Epidermal melanocyte (primary cell): ENCODE measurements around the gene PROCR.
"Not testable (repeated sequence)": the region's sequence is repeated elsewhere in the genome, so short reads cannot be mapped to it uniquely, and the experiment has no call there.

Source experiments
- DNase-seq: peaks from one replicate; pipeline ENCODE4 v3.0.0; 2011; ENCODE audit warnings: low spot score; ENCODE audit not compliant: insufficient read length

The PROCR gene

GRCh38 chr20:35165221-35166185 lies 6.4 kb upstream of the PROCR start:
- no peak for DNase-seq

DNA sequence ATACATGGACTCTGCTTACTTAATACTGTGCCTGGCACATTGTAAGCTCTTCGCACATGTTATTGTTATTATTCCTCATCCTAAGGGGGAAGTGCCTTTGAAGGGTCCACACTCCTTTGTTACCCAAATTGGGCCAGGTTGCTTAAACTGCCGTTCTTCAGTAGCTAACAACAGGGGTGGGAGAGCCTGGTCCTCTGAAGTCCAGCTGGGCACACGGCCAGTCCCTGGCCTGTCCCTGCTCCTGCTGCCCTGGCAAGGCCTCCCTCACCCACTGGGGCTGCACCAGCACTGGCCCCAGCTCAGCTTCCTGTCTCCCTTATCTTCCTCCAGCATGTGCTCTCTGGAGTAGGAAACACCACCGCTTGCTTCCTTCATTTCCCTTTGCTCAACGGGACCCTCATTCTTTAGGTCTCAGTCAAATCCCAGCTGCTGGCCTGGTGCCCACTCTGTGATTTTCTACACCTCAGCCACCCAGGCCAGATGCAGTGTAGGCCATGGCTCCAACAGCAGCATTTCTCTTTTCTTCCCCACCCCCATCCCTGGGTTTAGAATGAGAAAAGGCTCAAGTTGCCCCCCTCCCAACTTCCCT lies 5.5 kb upstream of the PROCR start:
- no peak for DNase-seq

DNA sequence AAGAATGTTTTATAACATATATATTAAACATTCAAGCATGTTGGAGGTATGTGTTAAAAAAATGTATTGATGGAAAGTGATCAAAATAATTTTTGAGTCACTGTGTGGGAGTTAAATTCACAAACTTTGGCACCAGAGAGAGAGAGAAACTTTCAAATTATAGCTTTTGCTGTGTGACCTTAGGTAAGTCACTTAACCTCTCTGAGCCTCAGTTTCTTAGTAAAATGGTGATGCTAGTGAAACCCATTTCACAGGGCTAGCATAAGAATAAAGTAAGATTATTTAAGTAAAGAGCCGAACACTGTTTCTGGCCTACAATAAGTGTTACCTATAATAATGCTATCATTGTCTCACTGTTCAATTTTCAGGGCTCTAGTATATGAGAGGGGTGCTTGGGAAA lies 4.1 kb upstream of the PROCR start:
- DNase-seq = no peak

- DNase-seq = not testable (repeated sequence)
Observed at GRCh38 chr20:35168701-35169409, 3.0 kb upstream of the PROCR start.

GRCh38 chr20:35171438-35171752 lies 477 bp upstream of the PROCR start:
- no peak for DNase-seq

DNA sequence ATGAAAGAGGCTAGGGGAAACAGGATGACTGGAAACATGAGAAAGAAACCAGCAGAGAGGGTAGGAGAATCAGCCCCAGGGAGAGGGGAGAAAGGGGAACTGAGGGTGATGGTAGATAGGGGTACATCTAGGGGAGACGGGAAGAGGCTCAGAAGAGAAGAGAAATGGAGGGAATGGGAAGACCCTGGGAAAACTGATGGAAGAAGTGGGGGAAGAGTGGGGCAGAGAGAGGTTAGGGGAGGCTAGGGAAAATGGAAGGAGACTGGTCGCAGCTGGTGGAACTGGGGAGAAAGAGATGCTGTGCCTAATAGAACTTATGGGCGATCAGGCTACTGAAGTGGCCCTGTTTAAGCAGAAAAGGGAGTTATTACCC lies 548 bp downstream of the PROCR start:
- DNase-seq = no peak

GRCh38 chr20:35173576-35174192 lies 1.8 kb downstream of the PROCR start:
- no peak for DNase-seq

GRCh38 chr20:35174458-35175216 lies 2.8 kb downstream of the PROCR start:
- DNase-seq = no peak

GRCh38 chr20:35176132-35176531 lies 4.3 kb downstream of the PROCR start:
- no peak for DNase-seq

GRCh38 chr20:35179292-35180212 lies 7.7 kb downstream of the PROCR start:
- no peak for DNase-seq

- DNase-seq = no peak
Observed at GRCh38 chr20:35180266-35180665, 8.4 kb downstream of the PROCR start.

GRCh38 chr20:35181731-35182130 lies 9.9 kb downstream of the PROCR start:
- DNase-seq = no peak

DNA sequence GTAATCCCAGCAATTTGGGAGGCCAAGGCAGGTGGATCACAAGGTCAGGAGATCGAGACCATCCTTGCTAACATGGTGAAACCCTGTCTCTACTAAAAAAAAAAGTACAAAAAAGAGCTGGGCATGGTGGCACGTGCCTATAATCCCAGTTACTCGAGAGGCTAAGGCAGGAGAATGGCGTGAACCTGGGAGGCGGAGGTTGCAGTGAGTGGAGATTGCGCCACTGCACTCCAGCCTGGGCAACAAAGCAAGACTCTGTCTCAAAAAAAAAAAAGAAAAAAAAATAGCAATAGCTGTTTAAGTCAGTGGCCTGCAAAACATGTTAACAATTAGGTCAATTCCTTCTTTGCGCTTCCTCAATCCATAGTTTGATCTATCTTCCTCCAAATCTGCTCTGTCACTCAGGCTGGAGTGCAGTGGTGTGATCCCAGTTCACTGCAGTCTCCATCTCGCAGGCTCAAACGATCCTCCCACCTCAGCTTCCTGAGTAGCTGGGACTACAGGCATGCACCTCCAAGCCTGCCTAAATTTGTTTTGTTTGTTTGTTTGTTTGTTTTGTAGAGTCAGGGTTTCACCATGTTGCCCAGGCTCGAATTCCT lies 14.9 kb downstream of the PROCR start:
- not testable (repeated sequence) for DNase-seq

GRCh38 chr20:35187584-35188190 lies 15.8 kb downstream of the PROCR start:
- no peak for DNase-seq

- not testable (repeated sequence) for DNase-seq
Observed at GRCh38 chr20:35189223-35189622, 17.4 kb downstream of the PROCR start.

- no peak for DNase-seq
Observed at GRCh38 chr20:35190556-35190955, 18.7 kb downstream of the PROCR start.

DNA sequence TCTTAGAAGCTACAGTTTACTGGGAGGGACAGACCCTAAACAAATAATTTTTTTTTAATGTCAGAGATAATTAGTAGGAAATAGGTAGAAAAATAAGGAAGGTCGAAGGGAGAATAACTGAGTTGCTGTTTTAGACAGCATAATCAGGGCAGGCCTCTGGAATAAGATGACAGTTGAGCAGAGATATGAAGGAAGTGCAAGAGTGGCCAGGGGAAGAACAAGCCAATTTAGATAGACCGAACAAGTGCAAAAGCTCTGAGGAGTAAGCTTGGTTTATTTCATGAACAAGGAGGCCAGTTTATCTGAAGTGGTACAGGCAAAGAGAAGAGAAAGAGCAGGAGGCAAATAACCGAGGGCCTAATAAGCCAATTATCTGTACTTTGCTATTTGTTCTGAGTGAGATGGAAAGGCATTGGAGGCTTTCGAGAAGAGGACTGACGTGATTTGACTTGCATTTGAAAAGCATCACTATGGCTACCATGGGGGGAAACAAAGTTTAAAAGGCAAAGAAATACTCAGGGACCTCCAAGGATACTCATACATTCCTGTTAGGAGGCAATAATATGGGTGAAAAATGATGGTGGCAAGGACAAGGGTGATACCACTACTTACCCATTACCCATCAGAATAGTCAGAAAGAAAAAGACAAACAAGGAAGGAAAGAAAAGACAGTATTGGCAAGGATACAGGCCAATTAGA lies 19.7 kb downstream of the PROCR start:
- no peak for DNase-seq

DNA sequence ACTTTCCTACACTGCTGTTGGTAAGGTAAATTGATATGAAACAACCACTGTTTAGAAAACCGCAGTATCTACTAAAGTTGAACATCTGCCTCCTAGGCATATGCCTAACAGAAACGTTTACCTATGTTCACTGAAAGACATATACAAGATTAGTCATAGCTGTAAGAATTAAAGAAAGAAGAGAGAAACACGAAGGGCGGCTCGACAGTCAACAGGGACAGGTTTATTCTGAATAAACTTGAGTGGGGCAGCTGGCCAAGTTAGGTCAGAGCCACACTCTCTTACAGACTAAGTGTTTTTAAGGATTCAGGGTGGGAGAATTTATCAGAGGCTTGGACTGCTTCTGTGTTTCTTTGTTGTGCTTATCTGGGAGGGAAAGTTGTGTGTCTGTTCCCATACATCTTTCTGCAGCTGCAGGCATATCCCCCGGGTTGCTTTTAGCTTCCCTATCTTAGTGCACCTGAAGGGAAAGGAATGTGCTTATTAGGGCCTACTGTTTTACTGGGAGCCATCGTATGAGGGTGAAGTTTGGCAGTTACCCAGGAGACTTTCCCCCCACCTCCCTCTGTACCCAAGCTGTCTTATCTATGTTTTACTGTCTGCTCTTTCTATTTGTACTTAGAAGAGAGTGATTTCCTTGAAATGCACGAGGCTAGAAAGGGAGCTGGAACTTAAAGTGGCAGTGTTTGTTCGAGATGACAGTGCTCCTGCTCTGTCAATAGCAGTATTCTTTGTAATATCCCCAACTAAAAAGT lies 20.4 kb downstream of the PROCR start:
- no peak for DNase-seq
